ENCODE results near the gene DPP8.
A peak's percentile ranks its signal among the peaks of the same experiment; 100 is the strongest.
"Not testable (repeated sequence)": the region's sequence is repeated elsewhere in the genome, so short reads cannot be mapped to it uniquely, and the experiment has no call there.

DPP8 gene

DNA sequence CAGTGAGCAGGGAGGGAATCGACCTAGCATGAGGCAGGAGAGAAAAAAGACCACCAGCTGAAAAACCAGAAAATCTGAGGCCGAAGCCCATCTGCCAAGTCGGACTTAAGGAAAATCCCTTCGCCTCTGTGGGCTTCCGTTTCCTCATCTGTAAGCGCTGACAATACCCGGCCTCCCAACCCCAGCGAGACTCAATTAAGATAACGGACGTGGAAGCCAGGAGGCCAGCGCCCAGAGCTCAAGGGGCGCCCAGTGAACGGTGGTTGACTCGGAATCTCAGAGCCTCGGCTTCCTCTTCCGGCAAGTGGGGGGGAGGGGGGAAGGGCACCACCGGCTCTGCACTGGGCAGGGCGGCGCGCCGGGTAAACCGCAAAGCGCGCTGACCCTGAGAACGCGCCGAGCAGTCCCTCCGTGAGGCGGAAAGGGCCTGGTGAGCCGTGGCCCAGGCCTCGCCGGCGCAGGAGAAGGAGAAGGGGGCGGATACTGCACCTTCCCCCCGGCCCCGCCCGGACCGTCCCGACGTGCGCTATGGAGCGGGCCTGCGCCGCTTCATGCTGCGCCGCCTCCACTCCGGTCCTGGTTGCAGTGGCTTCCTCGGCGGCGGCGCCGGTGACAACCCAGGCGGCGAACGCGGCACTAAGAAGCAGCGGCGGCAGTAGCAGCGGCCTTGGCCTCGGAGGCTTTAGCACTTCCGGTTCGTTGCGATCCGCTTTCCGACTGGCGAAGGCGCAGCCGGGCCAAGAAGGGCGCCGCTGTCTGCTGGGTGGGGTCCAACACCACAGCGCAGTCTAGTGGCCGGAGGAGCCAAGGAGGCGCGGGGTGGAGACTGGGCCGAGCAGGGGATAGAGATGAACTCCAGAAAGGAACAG lies at the start of gene DPP8:
Gene DPP8 (minus strand): TSS at position 693 of the 869 bp plus-strand sequence. CDS start 5,136 bp downstream, outside the sequence.
- DNase-seq (ENCODE audit: low read depth in 2 of 2) = peak; percentile 91 to 93

DNA sequence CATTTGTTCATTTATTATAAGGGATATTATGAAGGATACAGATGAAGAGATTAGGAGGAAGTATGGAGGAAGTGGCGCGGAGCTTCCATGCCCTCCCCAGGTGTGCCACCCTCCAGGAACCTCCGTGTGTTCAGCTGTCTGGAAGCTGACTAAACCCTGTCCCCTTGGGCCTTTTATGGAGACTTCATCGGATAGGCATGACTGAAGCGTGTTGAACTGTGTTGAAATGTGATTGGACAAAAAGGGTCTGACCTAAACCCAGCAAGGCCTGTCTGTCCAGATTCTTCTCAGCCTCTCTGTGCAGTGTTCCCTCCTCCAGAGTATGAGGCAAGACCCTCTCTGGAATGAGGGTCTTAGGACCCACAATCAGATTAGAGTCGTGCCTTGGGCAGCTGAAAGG lies 44.4 kb upstream of the DPP8 start:
- DNase-seq (ENCODE audit: low read depth in 2 of 2) = no peak

DNA sequence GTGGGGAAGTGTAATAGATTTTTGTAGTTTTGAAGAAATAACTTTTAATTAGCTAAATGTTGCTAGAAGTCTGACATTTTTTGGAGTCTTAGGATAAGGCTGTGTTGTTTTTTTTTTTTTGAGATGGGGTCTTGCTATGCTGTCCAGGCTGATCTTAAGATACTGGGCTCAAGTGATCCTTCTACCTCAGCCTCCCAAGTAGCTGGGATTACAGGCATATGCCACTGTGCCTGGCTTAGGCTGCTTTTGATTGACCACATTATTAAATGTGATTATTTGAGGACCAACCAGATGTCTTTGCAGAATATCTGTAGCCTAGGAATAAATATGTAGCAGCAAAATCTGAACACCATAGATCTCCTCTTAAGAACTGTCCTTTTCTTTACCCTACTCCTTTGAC lies 42.5 kb upstream of the DPP8 start:
- no peak for DNase-seq (ENCODE audit: low read depth in 2 of 2)

GRCh38 chr15:65558997-65559760 lies 41.7 kb upstream of the DPP8 start:
- no peak for DNase-seq (ENCODE audit: low read depth in 2 of 2)

- no peak for DNase-seq (ENCODE audit: low read depth in 2 of 2)
These were observed 40.8 kb upstream of the DPP8 start for GRCh38 chr15:65558336-65558735.

- DNase-seq (ENCODE audit: low read depth in 2 of 2) = no peak
These were observed 39.1 kb upstream of the DPP8 start for GRCh38 chr15:65556622-65557021.

DNA sequence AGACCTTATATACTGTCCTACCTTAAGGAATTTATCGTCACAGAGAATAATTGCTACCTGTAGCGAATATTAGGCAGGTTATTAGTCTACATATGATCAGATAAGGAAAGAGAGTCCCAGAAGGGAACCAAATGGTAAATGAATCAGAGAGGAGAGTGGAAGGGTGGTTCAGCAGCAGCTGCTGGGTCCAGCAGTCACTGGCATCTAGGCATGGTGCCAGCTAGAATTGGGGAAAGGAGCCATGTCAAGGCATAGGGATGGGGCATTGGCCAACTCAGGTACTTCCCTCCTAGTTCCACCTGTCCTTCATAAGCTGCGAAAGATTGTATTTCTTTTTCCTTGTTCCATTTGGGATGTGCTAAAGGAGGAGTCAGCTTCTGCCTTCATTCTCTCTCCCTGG lies 36.2 kb upstream of the DPP8 start:
- DNase-seq (ENCODE audit: low read depth in 2 of 2) = no peak

DNA sequence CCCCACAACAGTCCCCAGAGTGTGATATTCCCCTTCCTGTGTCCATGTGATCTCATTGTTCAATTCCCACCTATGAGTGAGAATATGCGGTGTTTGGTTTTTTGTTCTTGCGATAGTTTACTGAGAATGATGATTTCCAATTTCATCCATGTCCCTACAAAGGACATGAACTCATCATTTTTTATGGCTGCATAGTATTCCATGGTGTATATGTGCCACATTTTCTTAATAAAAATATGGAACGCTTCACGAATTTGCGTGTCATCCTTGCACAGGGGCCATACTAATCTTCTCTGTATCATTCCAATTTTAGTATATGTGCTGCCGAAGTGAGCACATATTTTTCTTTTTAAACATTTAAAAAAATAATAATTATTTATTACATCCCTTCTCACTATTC lies 35.4 kb upstream of the DPP8 start:
- DNase-seq (ENCODE audit: low read depth in 2 of 2) = not testable (repeated sequence)

GRCh38 chr15:65551183-65551582 lies 33.7 kb upstream of the DPP8 start:
- DNase-seq (ENCODE audit: low read depth in 2 of 2) = no peak

DNA sequence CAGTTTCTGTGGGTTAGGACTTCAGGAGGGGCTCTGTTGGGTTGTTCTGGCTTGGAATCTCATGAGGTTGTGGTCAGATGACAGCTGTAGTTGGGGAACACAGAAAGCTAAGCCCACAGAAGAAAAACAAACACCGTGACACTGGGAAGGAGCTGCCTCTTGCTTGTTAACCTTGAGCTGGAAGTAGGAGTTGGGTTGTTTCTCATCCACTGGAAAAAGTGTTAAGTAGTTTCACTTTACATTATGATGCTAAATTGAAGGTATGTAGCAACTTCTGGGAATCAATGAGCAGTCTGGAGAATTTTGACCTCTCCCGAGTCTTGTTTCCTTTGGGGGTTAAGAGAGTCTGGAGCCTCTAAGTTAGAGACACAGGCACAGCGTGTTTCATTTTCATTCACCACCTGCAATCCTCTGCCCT lies 33.2 kb upstream of the DPP8 start:
- no peak for DNase-seq (ENCODE audit: low read depth in 2 of 2)

DNA sequence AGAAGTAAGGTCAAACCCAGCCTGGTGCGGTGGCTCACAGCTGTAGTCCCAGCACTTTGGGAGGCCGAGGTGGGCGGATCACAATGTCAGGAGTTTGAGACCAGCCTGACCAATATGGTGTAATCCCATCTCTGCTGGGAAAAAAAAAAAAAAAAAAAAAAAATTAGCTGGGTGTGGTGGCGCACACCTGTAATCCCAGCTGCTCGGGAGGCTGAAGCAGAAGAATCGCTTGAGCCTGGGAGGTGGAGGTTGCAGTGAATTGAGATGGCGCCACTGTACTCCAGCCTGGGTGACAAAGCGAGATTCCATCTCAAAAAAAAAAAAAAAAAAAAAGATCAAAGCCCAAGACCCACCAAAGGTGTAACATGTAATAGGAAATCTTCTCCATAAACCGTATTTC lies 31.8 kb upstream of the DPP8 start:
- not testable (repeated sequence) for DNase-seq (ENCODE audit: low read depth in 2 of 2)

DNA sequence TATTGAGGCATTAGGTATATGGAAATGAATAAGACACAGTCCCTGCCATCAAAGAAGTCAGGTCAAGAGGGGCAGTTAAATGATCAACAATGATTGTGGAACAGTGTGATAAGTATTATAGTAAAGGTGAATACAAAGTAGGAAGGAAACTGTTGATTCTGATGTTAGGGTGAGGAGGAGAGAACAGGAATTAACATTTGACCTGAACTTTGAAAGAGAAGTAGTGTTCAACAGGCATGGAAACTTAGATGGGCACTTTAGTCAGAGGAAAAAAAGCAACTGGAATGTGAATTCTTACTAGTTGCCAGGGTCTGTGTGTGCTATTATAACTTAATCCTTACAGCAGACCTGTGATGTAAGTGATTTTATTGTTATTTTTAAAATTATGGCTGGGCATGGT lies 30.4 kb upstream of the DPP8 start:
- DNase-seq (ENCODE audit: low read depth in 2 of 2) = no peak

DNA sequence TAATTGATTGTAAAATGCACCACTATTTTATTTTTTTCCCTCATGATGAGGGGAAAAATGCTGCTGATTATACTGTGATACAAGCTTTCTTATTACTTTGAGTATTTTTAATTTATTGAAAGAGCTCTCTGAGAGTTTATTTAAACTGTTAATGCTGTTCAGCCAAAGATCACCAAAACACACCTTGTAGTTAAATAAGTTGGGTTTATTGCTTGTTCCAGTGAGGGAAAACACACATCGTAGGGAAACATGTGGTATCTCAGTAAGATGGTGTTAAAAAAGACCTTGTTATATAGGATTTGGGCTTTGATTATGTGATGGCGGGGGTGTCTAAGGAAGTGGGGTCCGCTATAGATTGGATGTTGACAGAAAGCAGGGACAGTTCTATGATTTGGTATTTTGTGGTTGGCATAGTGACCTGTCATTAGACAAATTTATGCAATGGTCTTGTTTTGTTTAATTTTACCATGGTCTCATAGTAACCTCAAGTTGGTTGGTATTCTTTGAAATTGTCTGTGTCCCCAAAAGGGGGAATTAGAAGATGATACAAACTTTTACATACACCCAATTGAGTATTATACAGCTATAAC lies 23.8 kb upstream of the DPP8 start:
- DNase-seq (ENCODE audit: low read depth in 2 of 2) = no peak

DNA sequence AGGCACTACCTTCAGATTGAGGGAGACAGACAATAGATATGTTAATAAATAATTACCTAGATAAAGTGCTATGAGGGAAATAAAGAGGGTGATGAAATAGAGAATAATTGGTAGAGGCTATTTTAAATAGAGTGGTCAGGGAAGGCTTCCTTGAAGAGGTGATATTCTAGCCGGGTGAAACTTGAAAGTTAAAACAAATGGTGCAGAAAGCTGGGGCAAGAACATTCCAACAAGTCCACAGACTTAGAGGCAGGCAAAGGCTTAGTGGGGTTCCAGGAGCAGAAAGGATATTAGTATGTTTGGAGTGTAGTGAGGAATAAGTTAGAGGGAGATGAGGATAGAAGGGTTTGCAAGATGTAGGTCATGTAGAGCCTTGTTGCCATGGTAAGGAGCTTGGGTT lies 22.8 kb upstream of the DPP8 start:
- DNase-seq (ENCODE audit: low read depth in 2 of 2) = no peak

- no peak for DNase-seq (ENCODE audit: low read depth in 2 of 2)
These were observed 17.7 kb upstream of the DPP8 start for GRCh38 chr15:65535192-65535591.

GRCh38 chr15:65533057-65533756 lies 15.7 kb upstream of the DPP8 start:
- no peak for DNase-seq (ENCODE audit: low read depth in 2 of 2)

- no peak for DNase-seq (ENCODE audit: low read depth in 2 of 2)
These were observed 15.2 kb upstream of the DPP8 start for GRCh38 chr15:65532738-65533051.

- peak; percentile 89 to 91 for DNase-seq (ENCODE audit: low read depth in 2 of 2)
These were observed 13.0 kb upstream of the DPP8 start, which contains the start of gene HACD3 for GRCh38 chr15:65530318-65531111. Gene HACD3 (plus strand): TSS chr15:65530463. CDS start chr15:65530632, 169 bp downstream.

DNA sequence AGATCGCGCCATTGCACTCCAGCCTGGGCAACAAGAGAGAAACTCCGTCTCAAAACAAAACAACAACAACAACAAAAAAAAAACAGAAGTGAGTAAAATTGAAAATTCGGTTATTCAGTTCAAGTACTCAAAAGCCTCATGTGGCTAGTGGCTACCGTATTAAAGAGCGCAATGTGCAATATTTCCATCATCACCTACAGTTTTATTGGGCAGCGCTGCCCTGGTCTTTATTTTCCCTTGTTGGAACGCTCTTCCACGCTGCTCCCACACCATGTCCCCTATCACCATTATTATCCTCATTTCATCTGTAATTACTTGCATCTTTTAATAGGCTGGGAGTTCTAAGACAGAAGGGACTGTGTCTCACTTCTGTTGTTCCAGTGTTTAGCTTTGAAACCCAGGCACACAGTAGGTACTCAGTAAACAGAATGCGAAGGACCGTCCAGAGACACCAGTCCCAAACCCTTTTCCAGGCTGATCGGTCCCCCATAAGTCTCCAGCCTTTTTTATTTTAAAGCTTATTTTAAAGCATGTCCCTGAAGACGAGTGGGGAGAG lies 12.4 kb upstream of the DPP8 start:
- DNase-seq (ENCODE audit: low read depth in 2 of 2) = no peak

DNA sequence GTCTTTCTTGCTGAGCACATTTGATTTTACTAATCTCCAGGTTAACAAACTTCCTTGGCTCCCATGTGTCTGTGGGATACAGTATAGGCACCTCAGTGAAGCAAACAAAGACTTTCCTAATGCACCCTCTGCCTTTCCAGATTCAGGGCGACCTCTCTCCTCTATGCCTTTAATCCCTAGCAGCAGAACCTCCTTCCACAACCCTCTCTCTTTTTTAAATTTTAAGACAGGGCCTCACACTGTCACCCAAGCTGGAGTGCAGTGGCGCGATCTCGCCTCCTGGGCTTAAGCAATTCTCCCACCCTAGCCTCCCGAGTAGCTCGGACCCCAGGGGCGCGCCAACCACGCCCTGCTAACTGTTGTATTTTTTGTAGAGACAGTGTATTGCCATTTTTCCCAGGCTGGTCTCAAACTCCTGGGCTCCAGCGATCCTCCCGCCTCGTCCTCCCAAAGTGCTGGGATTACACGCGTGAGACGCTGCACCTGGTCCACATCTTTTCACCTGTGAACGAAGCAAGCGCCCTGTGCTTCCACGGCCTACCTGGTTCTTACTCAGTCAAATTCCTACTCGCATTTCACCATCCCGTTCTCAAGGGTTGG lies 11.1 kb upstream of the DPP8 start:
- no peak for DNase-seq (ENCODE audit: low read depth in 2 of 2)

Measured in activated CD4-positive, alpha-beta T cell treated with anti-CD3 and anti-CD28 coated beads for 24 hours (primary cell).